ENCODE results near the gene IL17REL.

IL17REL gene

DNA sequence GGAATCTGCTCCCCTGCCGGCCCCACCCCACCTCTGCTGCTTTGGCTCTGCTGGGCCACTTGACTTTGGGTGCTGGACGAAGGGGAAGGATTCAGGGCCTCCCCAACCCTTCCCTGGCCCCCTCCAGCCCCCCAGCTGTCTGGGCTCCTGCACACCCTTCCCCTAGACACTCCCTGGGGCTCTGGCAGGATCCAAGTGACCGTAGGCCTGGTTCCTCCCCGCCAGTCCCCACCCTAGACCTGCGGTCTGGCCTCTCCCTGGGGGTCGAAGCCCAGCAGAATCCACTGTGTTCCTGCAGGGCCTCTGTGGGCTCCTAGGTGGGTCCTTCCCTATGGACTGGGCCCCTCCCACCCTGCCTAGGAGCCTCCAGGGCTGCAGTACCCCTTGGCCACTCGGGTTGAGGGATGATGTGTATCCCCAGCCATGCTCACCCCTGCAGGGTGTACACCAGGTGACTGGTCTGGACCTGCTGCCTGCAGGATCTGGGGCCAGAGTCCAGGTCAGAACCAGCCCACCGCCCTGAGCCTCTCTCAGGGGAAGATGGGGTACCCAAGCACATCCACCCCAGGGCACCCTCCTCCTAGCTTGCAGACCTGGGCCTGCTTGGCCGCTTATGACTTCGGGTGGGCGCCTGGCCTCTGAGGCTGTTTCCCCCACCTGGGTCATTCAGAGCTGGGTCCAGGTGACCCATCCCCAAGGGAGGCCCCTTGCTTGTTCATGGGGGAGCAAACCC is 46.4 kb downstream of the IL17REL start:
- no peak for DNase-seq

DNA sequence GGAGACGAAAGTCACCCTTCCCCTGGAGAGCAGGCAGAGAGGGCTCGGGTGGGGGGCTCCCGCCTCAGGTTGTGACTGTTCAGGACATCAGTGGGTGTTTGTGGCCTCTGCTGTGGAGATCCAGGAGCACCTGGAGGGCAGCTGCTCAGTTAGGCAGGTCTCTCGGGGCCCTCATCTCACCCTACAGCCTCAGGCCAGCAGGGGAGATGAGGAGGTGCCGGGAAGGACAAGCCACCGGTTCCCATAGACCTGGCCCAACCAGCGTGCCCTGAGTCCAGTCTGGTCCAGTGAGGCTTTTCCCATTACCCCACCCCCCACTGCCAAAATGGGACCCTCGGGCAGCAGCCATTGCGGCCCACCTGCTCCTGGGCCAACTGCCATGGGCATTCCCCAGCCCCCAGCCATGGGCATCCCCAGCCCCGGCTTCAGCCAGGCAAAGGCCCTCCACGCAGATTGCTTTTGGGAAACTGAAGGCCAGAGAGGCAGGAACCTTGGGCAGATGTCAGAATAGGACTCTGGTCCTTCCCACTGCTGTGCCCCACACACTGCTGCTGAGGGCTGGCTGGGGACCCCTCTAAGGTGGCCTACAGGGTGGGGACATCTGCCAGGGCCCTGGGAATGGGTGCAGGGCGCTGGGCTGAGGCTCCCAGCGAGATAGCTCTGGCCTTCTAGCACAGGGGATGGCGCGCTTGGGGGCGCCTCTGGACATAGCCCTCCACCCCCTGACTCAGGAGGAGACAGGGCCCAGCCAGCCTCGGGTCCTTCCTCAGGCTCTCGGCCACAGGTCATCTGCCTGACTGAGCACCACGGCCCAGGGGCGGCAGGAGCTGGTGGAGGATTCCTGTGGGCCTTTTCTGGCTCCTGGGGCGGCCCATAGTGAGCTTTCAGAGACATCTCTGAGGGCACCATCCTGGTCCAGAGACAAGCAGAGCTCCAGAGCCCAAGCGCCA is 47.2 kb downstream of the IL17REL start:
- DNase-seq = no peak

DNA sequence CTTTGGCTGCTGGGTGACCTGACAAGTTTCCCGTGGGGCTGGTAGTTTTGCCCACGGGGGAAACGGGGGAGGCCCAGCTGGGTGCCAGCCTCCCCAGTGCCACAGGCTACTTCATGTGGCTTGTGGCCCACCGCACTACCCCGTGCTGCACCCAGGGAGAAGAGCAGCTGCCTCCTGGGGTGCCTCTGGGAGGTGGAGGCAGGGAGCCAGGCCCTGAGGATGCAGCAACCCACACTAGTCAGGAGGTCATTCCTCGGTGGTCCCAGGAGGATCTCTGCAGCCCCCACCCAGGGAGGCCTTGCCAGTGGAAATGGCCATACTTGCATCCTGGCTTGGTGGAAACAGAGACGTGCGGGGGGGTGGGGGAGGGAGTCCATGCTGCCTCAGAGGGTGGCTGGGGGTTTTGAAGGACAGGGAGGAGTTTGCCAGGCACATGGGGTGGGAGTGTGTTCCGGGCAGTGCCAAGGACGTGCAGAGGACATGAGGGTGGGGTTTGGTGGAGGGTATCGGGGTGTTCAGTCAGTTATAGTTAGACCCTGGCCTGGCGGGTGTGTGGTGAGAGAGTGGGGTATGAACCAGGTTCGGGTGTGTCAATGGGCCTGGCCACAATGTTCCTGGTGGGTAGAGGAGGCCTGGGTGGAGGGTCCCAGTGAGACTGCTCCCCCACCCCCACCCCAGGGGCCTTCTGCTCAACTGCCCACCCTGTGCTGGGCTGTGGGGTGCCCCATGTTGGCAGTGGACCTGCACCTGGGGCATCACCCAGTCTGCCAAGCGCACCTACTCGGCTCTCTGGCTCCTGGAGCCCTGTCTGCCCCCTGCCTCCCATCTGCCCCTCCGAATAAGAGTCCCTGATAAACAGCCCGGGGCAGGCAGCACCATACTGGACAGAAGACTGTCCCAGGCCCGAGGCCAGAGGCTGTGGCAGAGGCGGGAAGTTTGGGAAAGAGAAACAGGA is 48.2 kb downstream of the IL17REL start:
- DNase-seq = no peak

DNA sequence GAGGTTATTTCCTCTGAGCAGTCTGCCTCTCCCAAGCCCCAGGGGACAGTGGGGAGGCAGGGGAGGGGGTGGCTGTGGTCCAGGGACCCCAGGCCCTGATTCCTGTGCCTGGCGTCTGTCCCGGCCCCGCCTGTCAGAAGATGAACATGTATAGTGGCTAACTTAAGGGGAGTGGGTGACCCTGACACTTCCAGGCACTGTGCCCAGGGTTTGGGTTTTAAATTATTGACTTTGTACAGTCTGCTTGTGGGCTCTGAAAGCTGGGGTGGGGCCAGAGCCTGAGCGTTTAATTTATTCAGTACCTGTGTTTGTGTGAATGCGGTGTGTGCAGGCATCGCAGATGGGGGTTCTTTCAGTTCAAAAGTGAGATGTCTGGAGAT is 48.9 kb downstream of the IL17REL start:
- no peak for DNase-seq

- no peak for DNase-seq
These were observed 49.6 kb downstream of the IL17REL start for GRCh38 chr22:49962751-49963646.

DNA sequence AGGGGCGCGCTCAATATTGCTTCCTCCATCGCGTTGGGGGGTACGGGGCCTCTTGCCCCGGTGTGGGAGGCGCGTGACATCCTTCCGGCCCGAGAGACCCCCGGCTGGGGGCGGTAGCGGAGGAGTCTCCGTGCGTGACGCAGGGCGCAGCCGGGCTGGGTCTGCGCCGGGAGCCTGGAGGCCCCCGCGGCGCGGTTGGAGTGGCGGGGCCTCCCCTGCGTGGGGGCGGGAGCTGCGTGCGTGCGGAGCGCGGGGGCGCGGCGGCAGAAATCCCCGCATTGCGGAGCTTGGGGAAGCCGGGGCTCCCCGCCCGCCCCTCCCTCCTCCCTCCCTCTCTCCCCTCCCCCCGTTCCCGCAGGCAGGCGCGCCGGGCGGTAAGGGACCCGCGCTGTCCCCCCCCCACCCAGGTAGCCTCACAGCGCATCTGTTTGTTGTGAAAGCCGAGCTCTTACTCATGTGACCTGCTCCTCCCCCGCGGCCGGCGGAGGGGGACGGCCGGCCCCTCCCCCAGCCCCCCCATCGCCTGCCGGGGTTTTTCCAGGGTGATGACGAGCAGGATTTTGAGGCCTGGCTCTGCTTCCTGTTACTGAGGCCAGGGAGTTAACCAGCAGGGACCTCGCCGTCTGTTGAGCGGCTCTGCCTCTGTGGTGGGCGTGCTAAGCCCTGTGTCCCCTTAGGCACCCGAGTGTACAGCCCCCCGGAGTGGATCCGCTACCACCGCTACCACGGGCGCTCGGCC is 50.4 kb downstream of the IL17REL start:
- peak; percentile 72 for DNase-seq

DNA sequence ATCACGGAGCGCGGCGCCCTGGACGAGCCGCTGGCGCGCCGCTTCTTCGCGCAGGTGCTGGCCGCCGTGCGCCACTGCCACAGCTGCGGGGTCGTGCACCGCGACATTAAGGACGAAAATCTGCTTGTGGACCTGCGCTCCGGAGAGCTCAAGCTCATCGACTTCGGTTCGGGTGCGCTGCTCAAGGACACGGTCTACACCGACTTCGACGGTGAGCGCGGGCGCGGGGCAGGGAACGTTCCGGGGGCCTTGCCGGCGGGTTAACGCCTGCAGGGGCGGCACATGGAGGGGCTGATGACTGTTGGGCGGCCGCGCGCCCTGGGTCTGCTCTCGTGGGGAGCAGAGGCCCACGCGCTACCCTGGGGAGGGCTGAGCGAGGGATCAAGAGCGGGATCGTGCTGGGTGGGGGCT is 51.0 kb downstream of the IL17REL start:
- no peak for DNase-seq

DNA sequence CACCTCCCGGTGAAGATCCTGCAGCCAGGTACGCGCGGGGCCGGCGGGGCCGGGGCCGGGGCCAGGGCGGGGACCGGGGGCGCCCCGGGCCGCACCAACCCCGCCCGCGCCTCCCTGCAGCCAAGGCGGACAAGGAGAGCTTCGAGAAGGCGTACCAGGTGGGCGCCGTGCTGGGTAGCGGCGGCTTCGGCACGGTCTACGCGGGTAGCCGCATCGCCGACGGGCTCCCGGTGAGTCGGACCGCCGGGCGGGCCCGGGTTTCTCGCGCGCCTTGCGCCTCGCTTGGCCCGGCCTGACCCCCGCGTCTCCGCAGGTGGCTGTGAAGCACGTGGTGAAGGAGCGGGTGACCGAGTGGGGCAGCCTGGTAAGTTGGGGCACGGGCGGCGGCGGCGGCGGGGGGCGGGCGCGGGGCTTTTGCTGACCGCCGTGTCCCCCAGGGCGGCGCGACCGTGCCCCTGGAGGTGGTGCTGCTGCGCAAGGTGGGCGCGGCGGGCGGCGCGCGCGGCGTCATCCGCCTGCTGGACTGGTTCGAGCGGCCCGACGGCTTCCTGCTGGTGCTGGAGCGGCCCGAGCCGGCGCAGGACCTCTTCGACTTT is 51.5 kb downstream of the IL17REL start:
- DNase-seq = no peak

- peak; percentile 98 for DNase-seq
These were observed 52.2 kb downstream of the IL17REL start, which contains the start of gene PIM3 for GRCh38 chr22:49960159-49961004. Gene PIM3, plus strand, starts transcription at chr22:49960772. Its CDS starts 176 bp downstream, at chr22:49960948.

- DNase-seq = no peak
These were observed 52.8 kb downstream of the IL17REL start for GRCh38 chr22:49959782-49960158.

GRCh38 chr22:49958931-49959781 is 53.4 kb downstream of the IL17REL start:
- no peak for DNase-seq

DNA sequence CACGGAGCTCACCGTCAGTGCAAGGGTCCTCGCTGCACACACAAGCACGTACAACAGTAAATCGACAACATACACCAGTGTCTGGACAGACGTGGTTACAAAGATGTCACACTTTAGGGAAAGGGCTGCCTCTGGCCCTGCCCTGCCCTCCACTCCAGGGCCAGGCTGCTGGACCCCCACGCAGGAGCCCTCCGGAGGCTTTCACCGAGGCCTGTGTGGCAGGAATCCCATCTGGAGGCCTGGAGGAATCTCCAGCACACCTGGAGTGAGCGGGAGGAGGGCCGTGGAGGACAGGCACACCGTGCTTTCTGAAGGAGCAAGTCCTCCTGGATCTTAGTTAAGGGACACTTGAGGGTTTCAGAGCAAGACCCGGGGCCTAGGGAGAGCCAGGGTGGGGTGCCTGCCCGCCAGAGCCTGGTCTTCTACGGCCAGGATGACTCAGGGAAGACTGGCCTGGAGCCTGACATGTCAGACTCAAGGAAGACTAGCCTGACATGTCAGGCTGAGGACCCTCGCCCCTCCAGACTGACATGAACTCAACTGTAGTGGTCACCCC is 54.1 kb downstream of the IL17REL start:
- DNase-seq = no peak

GRCh38 chr22:49957826-49958365 is 54.7 kb downstream of the IL17REL start:
- DNase-seq = no peak

- no peak for DNase-seq
These were observed 55.4 kb downstream of the IL17REL start for GRCh38 chr22:49956914-49957825.

DNA sequence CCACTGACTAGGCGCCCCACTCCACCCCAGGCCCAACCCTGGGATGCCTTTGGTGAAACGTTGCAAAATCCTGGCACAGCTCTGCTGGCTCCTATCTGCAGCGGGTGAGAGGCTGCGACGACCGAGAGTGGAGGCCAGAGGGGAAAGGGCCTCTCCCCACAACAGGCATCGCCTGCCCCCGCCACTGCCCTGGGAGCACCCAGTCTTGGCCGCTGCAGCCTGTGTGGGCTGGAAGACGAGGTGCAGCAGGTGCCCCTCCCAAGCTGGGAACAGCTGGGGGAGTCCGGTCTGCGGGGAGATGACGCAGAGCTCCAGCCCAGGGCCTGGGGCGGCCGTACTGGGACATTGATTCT is 56.2 kb downstream of the IL17REL start:
- no peak for DNase-seq

DNA sequence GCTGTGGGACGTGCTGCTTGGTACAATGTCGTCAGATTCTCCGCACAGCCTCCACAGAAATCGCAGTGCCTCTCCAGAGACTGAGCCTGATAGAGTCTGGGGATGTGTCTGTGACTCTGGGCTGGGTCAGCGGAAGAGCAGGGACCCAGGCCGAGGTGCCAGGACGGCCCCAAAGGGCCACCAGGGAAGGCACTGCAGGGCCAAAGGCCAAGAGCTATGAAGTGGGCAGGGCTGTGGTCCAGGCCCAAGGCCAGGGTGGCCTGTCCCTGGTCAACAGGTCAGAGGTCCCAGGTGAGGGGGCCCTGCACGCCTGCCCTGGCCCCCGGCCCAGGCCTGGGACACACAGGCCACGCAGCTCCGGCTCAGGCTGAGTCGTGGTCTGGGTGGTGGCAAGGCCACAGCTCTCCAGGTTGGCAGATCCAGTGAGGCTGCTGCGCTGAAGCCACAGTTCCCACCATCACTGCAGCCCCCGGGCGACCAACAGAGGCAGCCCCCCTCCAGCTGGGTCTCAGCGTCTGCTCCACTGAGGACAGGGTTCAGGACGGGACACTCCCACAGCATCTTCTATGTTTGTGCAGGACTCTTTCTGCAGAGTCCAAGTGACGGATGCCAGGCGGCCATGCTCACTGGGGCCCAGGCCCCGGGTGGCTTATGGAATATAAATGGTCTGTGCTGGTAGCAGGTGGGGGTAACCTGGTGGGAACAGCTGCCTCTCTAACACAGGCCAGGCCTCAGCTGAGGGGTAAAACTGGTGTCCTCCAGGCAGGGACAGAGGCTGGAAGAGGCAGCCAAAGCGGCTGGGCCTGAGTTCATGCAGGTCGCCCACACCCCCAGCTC is 56.8 kb downstream of the IL17REL start:
- DNase-seq = no peak

All from midbrain (tissue), 1 donor.